GM13977 (cell line): ENCODE data around the gene TXNL4B.

ENCODE experiments used
- DNase-seq: peaks from one replicate; pipeline ENCODE4 v3.0.0; 2012; ENCODE audit warnings: low spot score
- CTCF ChIP-seq: IDR thresholded peaks from 2 replicates; pipeline ENCODE4 v1.5.1; 2012; ENCODE audit warnings: mild to moderate bottlenecking, control low read depth; ENCODE audit not compliant: insufficient read depth; ENCODE audit errors: extremely low read depth, missing control alignments
- in situ Hi-C: fragments of 300-500 bp; cut with MboI; formaldehyde crosslinking; loops from one replicate; pipeline ENCODE4 v1.12.0; 2022; ENCODE audit warnings: low sequenced_read_pairs, low pct_unique_long_range_greater_than_20kb, mixed read lengths, inconsistent platforms; ENCODE audit not compliant: unreplicated experiment

TXNL4B gene

GRCh38 chr16:72036098-72036497 lies 57.3 kb downstream of the TXNL4B start:
- in situ Hi-C loops, result no loop called here
- TF ChIP-seq CTCF, result no peak
- no peak for DNase-seq
